HG02840 (cell line): ENCODE measurements around the gene NSF.
"Not testable (repeated sequence)": the region's sequence is repeated elsewhere in the genome, so short reads cannot be mapped to it uniquely, and the experiment has no call there.

ENCODE experiments used
- ATAC-seq: cut with Tn5 transposase; IDR thresholded peaks from one replicate; pipeline ENCODE4 v1.9.1; 2021; ENCODE audit warnings: mild to moderate bottlenecking, moderate library complexity, moderate number of reproducible peaks; ENCODE audit not compliant: unreplicated experiment, low FRiP score

Gene NSF

DNA sequence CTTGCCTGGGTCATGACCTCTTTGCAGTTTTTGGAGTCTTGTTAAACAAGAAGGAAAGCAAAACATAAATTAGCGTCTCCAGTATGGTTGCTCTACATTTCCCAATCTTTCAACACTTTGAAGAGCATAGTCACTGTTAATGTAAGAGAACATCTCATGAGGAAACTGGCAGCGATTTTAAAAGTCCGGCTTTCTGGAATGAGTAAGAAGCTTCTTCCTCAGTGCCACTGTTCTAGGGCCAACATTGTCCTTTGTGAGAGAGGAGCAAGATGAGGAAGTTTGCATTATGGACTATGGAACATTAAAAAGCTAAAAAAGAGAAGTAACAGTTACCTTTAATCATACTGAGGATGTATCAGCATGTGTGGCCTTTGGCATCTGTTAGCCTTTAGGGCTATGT, 154.9 kb downstream of the NSF start:
- no peak for ATAC-seq

DNA sequence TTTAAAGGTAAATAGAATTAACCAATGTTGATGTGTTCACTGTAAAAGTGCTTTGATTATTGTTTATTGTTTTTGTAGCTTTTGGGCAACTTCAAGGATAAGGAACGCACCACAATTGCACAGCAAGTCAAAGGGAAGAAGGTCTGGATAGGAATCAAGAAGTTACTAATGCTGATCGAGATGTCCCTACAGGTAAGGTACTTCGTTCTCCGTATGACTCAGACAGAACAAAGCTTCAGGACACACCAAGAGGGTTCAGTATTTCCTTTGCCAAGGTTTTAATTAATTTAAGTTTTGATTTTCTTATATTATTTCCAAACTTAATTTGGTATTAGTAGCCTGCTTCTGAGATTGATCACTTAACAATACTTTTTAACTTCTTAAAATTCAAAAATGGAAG, 161.0 kb downstream of the NSF start:
- ATAC-seq = no peak

DNA sequence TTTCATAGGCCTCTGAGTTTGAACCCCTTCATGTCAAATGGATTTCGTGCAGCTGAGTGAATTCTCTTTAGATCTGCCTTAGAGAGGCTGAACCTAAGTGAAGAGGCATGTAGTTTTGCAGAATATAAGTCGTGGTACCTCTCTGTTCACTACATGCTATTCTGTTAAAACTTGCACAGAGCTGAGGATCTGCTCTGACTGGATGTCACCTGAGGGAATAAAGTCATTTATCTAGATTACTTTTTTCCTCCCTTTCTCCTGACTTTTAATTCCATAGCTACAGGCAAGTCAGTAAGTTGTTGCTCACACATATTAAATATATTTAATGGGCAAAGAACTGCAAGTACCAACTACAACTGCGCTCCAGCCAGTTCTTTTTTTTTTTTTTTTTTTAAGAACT, 163.3 kb downstream of the NSF start:
- no peak for ATAC-seq

DNA sequence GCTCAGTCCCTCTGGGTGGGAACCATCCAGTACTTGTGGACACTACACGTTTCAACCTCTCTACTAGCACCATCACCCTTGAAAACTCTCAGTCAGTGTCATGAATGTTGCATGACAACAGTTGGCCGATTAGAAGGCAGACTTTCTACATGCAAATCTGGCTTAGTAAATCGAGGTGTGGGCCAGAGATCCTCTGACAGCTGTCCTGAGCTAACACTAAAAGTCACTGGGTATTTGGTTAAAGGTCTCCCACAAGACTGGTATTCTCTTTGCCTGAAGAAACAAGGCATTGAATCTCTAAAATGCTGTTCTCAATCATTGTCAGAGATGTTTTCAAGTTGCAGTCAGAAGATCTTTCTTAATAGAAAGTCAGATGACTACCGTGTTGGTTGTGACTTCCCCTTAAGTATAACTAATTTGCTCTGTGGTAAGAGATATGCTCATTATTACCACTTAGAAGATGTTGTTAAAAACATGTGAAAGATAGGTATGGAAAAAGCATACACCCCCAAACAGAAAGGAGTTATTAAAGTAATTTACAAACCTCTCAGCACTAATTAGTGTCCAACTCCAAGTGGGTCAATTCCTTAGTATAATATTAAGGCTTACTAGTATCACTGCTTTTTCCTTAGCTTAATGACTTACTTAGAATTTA, 165.7 kb downstream of the NSF start:
- no peak for ATAC-seq

DNA sequence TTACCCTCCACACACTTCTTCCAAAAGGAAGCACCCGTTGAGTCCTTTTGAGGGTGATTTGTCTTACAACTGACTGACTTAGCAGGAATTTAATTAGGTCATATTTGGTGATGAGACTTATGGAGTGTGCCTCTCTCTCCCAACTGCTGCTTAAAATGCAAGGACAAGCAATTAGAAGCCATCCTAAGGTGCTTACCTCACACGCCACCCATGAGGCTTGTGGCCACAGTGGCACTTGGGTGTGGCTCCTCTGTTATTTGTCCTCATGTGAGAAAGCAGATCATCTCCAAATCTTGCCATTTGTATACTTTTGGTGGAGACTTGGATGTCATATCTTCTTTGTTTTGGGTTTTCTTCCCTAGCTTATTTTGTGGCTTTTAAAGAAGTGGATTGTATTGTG, 166.4 kb downstream of the NSF start:
- no peak for ATAC-seq

DNA sequence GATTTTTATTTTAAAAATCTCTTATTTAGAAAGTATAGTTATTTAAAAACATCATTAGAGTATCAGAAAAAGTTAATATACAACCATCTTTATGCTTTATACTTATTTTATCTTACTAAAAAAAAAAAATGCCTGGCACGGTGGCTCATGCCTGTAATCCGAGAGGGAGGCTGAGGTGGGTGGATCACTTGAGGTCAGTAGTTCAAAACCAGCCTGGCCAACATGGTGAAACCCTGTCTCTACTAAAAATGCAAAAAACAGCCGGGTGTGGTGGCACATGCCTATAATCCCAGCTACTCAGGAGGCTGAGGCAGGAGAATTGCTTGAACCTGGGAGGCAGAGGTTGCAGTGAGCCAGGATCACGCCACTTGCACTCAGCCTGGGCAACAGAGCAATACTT, 167.1 kb downstream of the NSF start:
- not testable (repeated sequence) for ATAC-seq

DNA sequence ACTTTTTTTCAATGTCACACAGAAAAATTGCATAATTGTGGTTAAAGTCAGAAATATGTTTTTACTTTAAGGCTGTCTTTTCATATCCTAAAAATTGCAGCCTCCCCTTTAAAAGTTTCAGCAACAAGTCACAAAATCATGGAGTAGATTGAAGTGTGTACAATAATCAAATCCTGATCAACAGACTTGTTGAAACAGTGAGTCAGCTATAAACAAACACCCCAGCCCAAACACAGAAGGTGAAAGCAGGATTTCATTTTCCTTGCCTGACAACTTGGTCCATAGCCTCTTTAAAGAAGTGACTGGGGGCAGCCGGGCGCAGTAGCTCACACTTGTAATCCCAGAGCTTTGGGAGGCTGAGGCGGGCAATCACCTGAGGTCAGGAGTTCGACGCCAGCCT, 168.1 kb downstream of the NSF start:
- ATAC-seq = no peak

DNA sequence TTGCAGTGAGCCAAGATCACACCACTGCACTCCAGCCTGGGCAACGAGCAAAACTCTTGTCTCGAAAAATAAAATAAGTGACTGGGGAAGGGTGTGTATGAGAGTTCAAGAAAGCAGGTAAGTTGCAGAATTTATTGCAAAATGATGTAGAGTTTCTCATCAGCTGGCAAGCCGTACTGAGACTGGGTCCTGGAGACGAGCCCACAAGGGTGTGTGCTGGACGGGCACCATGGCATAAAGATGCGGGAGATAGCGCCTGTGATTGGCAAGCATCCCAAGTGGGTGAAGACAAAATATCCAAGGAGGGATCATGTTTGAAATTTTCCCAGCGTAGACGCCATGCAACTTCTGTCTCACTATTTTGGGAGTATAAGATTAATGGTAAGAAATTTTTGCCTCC, 168.7 kb downstream of the NSF start:
- ATAC-seq = no peak

DNA sequence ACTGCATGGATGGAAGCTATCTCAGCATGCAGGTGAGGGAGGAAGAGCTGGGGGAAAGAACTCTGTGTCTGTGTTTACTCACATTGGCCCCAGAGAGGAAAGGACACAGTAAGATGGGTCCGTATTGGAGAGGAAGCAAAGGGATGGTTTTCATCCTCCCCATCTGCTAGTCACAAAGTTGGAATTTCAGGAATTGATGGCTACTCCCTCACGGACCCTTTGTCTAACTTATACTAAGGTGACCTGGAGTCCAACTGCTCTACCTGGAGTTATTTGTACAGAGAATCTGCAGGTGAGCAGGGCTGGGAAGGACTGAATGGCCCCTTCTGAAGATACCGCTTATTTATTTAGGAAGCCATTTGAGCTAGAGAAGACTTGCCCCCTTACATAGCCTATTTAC, 172.9 kb downstream of the NSF start:
- ATAC-seq = no peak

DNA sequence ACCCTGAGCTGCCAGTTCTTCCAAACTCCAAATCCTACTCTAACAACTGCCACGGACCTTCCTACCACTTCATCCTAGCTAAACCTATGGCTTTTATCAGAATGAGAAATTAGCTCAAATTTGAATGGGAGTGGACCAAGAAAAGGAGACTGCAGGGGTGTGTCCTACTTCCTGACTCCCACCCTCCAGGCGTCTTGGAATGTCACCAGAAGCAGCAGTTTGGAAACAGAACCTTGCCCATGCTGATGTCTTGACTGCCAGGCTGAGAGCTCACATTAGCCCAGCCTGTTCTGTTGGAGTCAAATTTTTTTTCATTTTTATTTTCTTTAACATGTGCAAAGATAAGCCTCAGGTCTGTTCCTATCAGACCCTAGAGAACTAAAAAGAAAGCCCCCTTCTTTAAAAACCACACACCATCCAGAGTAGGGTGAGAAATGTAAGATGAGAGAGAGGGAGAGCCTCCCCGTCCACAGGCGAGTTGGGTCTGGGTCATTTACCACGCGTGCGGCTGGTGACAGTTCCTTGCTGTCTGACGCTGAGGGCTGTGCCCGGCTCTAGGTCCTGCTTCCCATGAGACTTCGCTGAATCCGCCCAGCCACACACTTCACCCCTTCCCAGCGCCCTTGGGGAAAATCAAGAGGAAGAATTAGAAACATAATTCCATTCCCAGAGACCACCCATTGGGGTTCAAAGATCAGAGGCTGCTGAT, 173.7 kb downstream of the NSF start:
- ATAC-seq = no peak

DNA sequence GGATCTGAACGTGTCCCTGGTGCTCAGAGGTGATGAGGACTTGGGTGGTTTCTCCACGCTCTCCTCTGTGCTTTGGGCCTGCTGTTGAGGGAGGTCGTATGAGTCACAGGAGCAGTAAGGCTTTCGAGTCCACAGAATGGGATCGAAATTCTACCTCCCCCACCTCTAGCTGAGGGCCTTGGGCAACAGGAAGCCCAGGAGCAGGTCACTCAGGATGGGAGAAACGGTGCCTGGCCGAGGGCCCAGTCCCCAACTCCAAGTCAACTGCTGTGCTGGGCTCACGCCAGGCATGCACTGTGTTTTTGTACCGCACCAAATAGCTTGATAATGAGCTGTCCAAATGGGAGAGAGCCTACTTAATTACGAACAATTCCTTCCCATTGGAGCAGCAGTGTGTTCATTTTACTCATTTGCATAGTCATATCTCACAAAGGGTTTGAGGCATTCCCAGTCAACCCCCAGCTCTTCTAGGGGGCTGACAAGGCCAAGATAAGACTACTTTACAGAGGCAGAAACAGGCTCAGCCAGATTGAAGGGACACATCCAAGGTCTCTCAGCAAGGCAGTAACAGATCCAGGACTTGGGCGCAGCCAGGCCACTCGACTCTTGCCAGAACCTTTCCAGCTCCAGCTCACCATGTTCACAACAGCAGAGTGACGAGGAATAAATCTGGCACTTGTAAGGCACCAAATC, 174.4 kb downstream of the NSF start:
- ATAC-seq = no peak

DNA sequence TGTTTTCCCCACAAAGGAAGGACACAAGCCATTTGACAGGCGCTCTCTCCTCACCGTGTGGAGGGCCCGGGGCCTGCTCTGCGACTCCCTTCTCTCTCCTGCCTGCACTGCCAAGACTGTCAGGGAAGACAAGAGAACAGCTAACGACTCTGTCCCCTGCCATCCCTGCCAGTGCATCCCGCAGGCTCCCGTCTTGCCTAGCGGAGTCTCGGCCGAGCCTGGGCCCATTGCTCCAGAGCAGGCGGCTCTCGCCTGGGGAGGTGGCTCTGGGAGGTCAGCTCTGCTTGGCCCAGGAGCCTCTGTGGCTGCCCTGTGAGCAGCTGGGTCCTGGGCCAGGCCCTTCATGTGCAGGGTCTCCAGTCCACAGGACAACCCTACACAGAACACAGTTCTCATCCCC, 175.0 kb downstream of the NSF start:
- ATAC-seq = no peak

DNA sequence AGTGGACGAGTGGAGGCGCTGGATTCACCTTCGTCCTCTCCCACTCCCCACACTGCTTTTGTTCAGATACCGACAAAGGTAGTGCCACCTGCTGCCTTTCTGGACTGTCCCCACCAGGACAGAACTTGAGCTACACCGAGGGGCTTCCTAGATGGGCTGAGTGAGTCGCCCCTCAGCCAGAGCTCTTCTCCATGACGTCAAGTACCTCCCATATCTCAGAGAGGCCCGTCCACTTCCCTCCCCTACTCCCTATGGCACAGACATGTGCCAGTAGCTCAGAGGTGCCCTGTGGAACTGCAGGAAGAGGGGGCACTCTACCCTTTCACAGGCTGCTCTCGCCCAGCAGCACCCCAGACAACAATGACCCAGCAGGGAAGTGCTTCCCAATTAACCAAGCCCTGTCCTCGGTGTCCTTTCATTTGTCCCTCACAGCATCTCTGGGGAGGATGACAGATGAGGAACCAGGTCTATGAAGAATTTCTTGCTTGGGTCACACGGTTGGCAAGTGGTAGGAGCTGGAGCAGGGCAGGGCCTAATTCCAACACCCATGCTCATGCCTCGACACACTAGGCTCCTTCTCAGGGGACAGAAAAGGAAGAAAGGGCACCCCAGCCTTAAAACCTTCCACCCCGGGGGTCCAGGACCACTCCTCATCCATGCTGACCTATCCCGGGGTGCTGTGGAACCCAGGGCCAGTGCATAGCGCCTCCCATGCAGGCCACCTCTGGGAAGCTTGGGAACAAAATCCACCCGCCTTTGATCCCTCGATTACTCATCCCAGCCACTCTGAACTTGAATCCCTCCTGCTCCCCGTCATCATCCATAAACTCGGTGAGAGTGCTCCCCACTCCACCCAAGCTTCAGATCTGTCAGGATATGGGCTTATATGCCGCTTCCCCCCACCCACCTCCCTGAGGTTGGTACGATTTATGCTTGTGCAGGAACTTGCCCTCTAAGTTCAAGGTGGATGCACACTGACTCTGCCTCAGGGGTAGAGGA, 176.3 kb downstream of the NSF start:
- no peak for ATAC-seq

DNA sequence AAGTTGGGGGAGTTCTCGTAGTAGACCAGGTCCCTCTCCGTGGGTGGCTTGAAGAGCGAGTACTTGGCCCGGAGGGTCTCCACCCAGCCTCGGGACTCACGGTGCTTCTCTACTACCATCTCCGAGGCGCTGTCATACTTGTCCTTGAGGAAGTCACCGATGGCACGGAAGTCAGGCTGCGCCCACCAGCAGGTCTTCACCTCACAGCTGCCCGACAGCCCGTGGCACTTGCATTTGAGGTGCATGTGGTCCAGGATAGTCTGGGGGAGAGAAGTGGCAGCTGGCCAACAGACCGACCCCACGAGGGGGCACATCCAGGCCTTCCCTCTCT, 178.0 kb downstream of the NSF start:
- ATAC-seq = no peak

DNA sequence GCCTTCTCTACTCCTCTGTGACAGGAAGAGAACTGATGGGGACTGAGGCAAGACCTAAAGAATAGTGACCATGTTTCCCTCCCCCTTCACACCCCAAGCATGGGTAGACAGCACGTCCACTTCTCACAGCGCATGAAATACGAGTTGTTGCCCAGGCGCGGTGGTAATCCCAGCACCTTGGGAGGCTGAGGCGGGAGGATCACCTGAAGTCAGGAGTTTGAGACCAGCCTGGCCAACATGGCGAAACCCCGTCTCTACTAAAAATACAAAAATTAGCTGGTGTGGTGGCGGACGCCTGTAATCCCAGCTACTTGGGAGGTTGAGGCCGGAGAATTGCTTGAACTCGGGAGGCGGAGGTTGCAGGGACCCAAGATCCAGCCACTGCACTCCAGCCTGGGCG, 178.4 kb downstream of the NSF start:
- ATAC-seq = not testable (repeated sequence)

DNA sequence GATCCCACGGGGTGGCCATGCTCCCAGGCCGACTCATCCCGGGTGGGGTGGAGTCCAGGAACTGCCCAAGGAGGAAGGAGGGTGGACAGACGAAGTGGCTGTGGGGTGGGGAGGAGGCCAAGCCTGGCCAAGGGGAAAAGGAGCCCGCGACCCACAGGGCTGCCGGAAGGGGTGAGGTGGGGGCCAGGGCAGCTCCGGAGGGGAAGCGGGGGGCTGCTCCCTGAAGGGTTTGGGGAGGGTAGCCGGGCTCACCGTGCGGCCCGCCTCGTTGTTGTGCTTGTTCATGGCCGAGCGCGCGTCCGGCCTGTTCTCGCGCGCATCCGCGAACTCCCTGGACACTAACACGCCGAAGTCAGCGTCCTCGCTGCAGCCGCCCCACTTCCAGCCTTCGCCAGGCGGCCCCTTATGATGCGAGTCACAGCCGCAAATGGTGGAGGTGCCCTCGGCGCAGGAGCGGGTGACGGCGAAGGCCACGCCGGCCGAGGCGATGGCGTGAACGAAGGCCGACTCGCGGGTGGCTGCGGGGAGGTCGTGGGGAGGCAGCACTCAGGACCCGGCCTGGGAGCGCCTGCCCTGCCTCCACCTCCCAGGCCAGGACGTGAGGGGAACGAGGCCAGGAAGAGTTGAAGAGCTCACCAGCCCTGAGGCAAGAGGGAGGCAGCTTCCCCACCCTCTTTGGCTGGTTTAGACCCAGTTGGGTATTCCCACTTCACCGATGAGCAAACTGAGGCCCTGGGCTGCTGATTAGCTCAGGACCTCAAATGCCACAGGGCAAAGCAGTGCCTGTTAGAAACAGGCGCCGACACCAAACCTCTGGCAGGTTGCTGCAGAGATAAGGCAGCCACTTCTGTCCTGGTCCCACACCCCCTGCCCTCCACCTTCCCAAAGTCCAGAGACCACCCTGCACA, 179.3 kb downstream of the NSF start:
- no peak for ATAC-seq

DNA sequence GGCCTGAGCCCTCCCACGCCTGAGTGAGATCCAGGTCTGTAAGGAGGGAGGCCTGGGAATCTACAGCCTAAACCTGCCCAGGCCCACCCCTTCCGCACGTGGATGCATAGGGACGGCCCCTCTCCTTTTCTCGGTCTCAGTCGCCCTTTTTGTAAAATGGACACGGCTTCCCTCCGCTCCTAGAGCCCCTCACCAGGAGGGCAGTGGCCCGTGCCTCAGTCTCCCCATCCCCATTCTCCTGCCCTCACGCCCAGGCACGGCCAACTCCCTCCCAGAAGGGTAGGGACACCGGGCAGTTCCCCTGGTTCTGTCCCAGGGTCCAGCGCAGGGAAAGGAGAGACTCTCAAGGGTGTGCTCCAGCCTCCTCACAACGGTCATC, 180.0 kb downstream of the NSF start:
- no peak for ATAC-seq

DNA sequence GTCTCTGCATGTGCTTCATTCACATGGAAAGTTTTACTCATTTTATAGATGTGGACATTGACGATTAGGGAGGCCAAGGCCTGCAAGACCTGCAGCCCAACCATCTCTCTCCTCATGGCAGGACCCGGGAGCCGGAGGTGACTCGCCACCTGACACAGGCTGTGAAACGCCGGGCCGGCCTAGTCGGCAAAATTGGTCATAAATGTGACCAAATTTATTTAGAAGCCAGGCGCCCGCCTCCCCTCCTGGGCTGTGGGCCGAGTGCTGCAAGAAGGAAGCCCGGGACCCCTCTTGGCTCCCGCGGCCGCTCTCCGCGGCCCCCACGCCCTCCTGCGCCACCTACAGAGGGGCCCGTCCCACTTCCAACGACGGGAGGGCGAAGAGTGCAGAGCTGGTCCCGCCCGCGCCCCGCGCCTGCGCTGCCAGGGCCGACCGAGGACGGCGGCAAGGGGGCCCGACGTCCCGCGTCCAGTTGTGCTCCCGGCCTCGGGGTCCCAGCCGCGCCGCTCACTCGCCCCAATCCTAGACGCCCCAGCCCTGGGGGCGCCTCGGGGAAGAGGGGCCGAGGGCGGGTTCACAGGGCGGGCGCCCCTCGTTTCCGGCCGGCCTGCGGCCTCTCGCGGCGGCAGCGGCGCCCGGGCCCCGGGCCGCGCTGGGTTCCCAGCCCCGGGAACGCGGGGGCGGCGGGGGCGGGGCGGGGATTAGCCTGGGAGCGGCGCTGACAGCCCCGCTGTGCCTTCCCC, 180.5 kb downstream of the NSF start:
- no peak for ATAC-seq
